HEK293 (cell line): ENCODE measurements around the gene BIN2.

ENCODE experiments used
- CTCF ChIA-PET: fragments of 350-600 bp; formaldehyde crosslinking; extraction: SDS; loops from one replicate; lab custom pipeline; 2021; ENCODE audit warnings: antibody characterized with exemption; lab: Yijun Ruan, JAX
- POLR2A ChIA-PET: fragments of 300-600 bp; formaldehyde crosslinking; extraction: SDS; loops from one replicate; lab custom pipeline; 2020; ENCODE audit warnings: antibody characterized with exemption, inconsistent platforms; lab: Yijun Ruan, JAX
- H3K27ac ChIP-seq: fragments of 200-500 bp; sonication (Bioruptor generic); 2 replicates; pipeline ENCODE4 v1.5.1; 2014; ENCODE audit warnings: low read depth, low read length, control low read depth, inconsistent platforms; ENCODE audit errors: extremely low read depth
- H3K36me3 ChIP-seq, 2 experiments: fragments of 200-500 bp in 1 of 2; sonication (Bioruptor generic) in 1 of 2; 1 replicate in 1 of 2; 2 replicates in 1 of 2; pipeline ENCODE4 v1.5.1; 2014 to 2017; ENCODE audit warnings: inconsistent platforms in 2 of 2, low read length in 2 of 2; ENCODE audit not compliant: control insufficient read depth in 2 of 2, insufficient read depth in 1 of 2
- H3K4me1 ChIP-seq: fragments of 200-500 bp; sonication (Bioruptor generic); 2 replicates; pipeline ENCODE4 v1.5.1; 2014; ENCODE audit warnings: mild to moderate bottlenecking, low read length, inconsistent platforms; ENCODE audit not compliant: control insufficient read depth, insufficient read depth
- H3K4me3 ChIP-seq: 2 replicates; pipeline ENCODE4 v1.5.1; 2011; ENCODE audit warnings: low read depth, mild to moderate bottlenecking, control low read depth, low read length, moderate library complexity
- H3K9me3 ChIP-seq: fragments of 200-500 bp; sonication (Bioruptor generic); 2 replicates; pipeline ENCODE4 v1.5.1; 2014; ENCODE audit warnings: low read depth, low read length, inconsistent platforms; ENCODE audit not compliant: control insufficient read depth, insufficient read depth
- BCL11B ChIP-seq: fragments of 450-650 bp; formaldehyde crosslinking; IDR thresholded peaks from 2 replicates; pipeline ENCODE4 v1.5.1; 2016; ENCODE audit warnings: low read depth, missing biosample characterization, missing genetic modification characterization
- EGR2 ChIP-seq: fragments of 450-650 bp; formaldehyde crosslinking; IDR thresholded peaks from 2 replicates; pipeline ENCODE4 v1.5.1; 2016; ENCODE audit warnings: low read depth, missing biosample characterization, missing genetic modification characterization
- INSM2 ChIP-seq: fragments of 450-650 bp; formaldehyde crosslinking; IDR thresholded peaks from 2 replicates; pipeline ENCODE4 v1.5.1; 2016; ENCODE audit warnings: missing biosample characterization, missing genetic modification characterization
- MZF1 ChIP-seq: fragments of 450-650 bp; formaldehyde crosslinking; IDR thresholded peaks from 2 replicates; pipeline ENCODE4 v1.5.1; 2017; ENCODE audit warnings: missing biosample characterization, missing genetic modification characterization, borderline replicate concordance
- PRDM10 ChIP-seq: fragments of 450-650 bp; formaldehyde crosslinking; IDR thresholded peaks from 2 replicates; pipeline ENCODE4 v1.5.1; 2016; ENCODE audit warnings: missing biosample characterization, missing genetic modification characterization
- SCRT1 ChIP-seq: fragments of 450-650 bp; formaldehyde crosslinking; IDR thresholded peaks from 2 replicates; pipeline ENCODE4 v1.5.1; 2016; ENCODE audit warnings: missing biosample characterization, missing genetic modification characterization, borderline replicate concordance
- ZBTB10 ChIP-seq: fragments of 450-650 bp; formaldehyde crosslinking; IDR thresholded peaks from 2 replicates; pipeline ENCODE4 v1.5.1; 2016; ENCODE audit warnings: missing biosample characterization, missing genetic modification characterization
- ZFP37 ChIP-seq: fragments of 450-650 bp; formaldehyde crosslinking; IDR thresholded peaks from 2 replicates; pipeline ENCODE4 v1.5.1; 2016; ENCODE audit warnings: missing biosample characterization, missing genetic modification characterization
- ZNF146 ChIP-seq: fragments of 450-650 bp; formaldehyde crosslinking; IDR thresholded peaks from 2 replicates; pipeline ENCODE4 v1.5.1; 2016; ENCODE audit warnings: missing biosample characterization, missing genetic modification characterization
- ZNF221 ChIP-seq: fragments of 450-650 bp; formaldehyde crosslinking; IDR thresholded peaks from 2 replicates; pipeline ENCODE4 v1.5.1; 2017; ENCODE audit warnings: missing biosample characterization, missing genetic modification characterization, borderline replicate concordance
- ZNF223 ChIP-seq: fragments of 450-650 bp; formaldehyde crosslinking; IDR thresholded peaks from 2 replicates; pipeline ENCODE4 v1.5.1; 2016; ENCODE audit warnings: missing biosample characterization, missing genetic modification characterization
- ZNF248 ChIP-seq: fragments of 450-650 bp; formaldehyde crosslinking; IDR thresholded peaks from 2 replicates; pipeline ENCODE4 v1.5.1; 2017; ENCODE audit warnings: missing biosample characterization, missing genetic modification characterization
- ZNF292 ChIP-seq: fragments of 450-650 bp; formaldehyde crosslinking; IDR thresholded peaks from 2 replicates; pipeline ENCODE4 v1.5.1; 2016; ENCODE audit warnings: low read depth, missing biosample characterization, missing genetic modification characterization, borderline replicate concordance
- ZNF394 ChIP-seq: fragments of 450-650 bp; formaldehyde crosslinking; IDR thresholded peaks from 2 replicates; pipeline ENCODE4 v1.5.1; 2016; ENCODE audit warnings: missing biosample characterization, missing genetic modification characterization, mild to moderate bottlenecking, moderate library complexity, borderline replicate concordance
- ZNF530 ChIP-seq: fragments of 450-650 bp; formaldehyde crosslinking; IDR thresholded peaks from 2 replicates; pipeline ENCODE4 v1.5.1; 2016; ENCODE audit warnings: low read depth, missing biosample characterization, missing genetic modification characterization
- ZNF623 ChIP-seq: fragments of 450-650 bp; formaldehyde crosslinking; IDR thresholded peaks from 2 replicates; pipeline ENCODE4 v1.5.1; 2016; ENCODE audit warnings: missing biosample characterization, missing genetic modification characterization
- ZNF624 ChIP-seq: fragments of 450-650 bp; formaldehyde crosslinking; IDR thresholded peaks from 2 replicates; pipeline ENCODE4 v1.5.1; 2017; ENCODE audit warnings: missing biosample characterization, missing genetic modification characterization
- ZNF707 ChIP-seq: fragments of 450-650 bp; formaldehyde crosslinking; IDR thresholded peaks from 2 replicates; pipeline ENCODE4 v1.5.1; 2016; ENCODE audit warnings: missing biosample characterization, missing genetic modification characterization
- ZNF777 ChIP-seq: fragments of 450-650 bp; formaldehyde crosslinking; IDR thresholded peaks from 2 replicates; pipeline ENCODE4 v1.5.1; 2017; ENCODE audit warnings: missing biosample characterization, missing genetic modification characterization, borderline replicate concordance

BIN2 gene

GRCh38 chr12:51323966-51324895 lies at the start of gene BIN2:
BIN2 (minus strand) TSS chr12:51324174; CDS start chr12:51324102, 72 bp downstream.
- TF ChIP-seq MZF1, result no peak
- TF ChIP-seq ZNF223 (tag by site-specific recombination), result no peak
- TF ChIP-seq ZNF707 (tag by site-specific recombination), result no peak
- no peak for TF ChIP-seq EGR2 (tag by site-specific recombination)
- no peak for TF ChIP-seq ZFP37
- no peak for TF ChIP-seq ZNF530 (tag by site-specific recombination)
- no peak for TF ChIP-seq ZNF777
- no peak within 1 kb of the TSS for H3K27ac ChIP-seq
- POLR2A ChIA-PET, result no interaction called here
- CTCF ChIA-PET, result interaction anchor here (0.7 to 1.0 kb wide), 2 partner anchors 601 to 1239 kb away, joined by 4 read pairs; partner anchors contain the start of gene SMARCD1
- no peaks in the 10 kb centered on the region for H3K36me3 ChIP-seq
- no peaks in the 10 kb centered on the region for H3K9me3 ChIP-seq
- H3K4me3 ChIP-seq, result no peak within 1 kb of the TSS
- no peaks in the 10 kb centered on the region for H3K4me1 ChIP-seq

DNA sequence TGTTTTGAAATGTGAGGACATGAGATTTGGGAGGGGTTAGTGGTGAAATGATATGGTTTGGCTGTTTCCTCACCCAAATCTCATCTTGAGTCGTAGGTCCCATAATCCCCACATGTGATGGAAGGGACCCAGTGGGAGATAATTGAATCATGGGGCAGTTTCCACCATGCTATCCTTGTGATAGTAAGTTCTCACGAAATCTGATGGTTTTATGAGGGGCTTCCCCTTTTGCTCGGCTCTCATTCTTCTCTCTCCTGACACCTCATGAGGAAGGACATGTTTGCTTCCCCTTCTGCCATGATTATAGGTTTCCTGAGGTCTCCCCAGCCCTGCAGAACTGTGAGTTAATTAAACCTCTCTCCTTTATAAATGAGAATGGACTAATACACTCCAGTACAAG lies 49.2 kb upstream of the BIN2 start:
- no peak overlapping the region for H3K4me3 ChIP-seq
- ChIA-PET POLR2A (no interaction called here), CTCF (no interaction called here)
- no peaks in the 10 kb centered on the region for H3K9me3 ChIP-seq
- peaks cover 14% of the 10 kb centered on the region for H3K4me1 ChIP-seq
- TF ChIP-seq ZNF248 (tag by site-specific recombination) (no peak), INSM2 (no peak), BCL11B (tag by site-specific recombination) (no peak), SCRT1 (tag by site-specific recombination) (no peak), ZNF146 (tag by site-specific recombination) (no peak), ZNF292 (tag by site-specific recombination) (no peak)
- H3K27ac ChIP-seq, result no peak overlapping the region
- peaks cover 4 to 25% of the 10 kb centered on the region in 2 experiments; a peak in 2 of 3 replicates for H3K36me3 ChIP-seq

DNA sequence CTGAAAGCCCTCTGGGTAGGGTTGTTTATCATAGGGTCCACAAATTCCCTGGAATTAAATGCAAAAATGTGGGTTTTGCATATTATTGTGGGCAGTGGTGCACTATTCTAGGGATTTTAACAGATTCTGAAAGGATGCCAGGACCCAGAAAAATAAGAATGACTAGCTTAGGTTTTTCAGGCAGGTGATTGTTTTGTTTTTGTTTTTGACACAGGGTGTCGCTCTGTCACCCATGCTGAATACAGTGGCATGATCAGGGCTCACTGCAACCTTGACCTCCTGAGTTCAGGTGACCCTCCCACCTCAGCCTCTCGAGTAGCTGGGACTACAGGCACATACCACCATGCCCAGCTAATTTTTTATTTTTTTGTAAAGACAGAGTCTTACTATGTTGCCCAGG lies 48.0 kb upstream of the BIN2 start:
- POLR2A ChIA-PET, result interaction anchor here (0.9 to 1.8 kb wide), 12 partner anchors 9 to 346 kb away, joined by 3 to 31 read pairs (median 4); partner anchors contain the start of genes CSRNP2, DAZAP2, GALNT6 and SLC11A2
- Histone ChIP-seq H3K36me3 (peaks cover 4 to 23% of the 10 kb centered on the region in 2 experiments; a peak in 2 of 3 replicates), H3K27ac (no peak overlapping the region), H3K4me3 (no peak overlapping the region), H3K9me3 (no peaks in the 10 kb centered on the region), H3K4me1 (peaks cover 7% of the 10 kb centered on the region)
- TF ChIP-seq ZNF623 (tag by site-specific recombination) (no peak), ZNF221 (tag by site-specific recombination) (no peak), ZBTB10 (tag by site-specific recombination) (no peak), ZNF624 (tag by site-specific recombination) (no peak), ZNF394 (no peak), PRDM10 (tag by site-specific recombination) (no peak)
- CTCF ChIA-PET, result interaction anchor here (0.5 to 1.8 kb wide), 16 partner anchors 11 to 861 kb away, joined by 3 to 7 read pairs (median 4); partner anchors contain the start of gene KRT7
